Keratinocyte (primary cell): ENCODE data around the gene ARHGAP4. TPM values are rescaled to one million over a fixed set of nuclear protein-coding genes. Genes with fewer than 3 reads are reported as not detected.

Source experiments
- DNase-seq: peaks from one replicate; pipeline ENCODE4 v3.0.0-alpha.2; 2011; ENCODE audit warnings: low read depth, missing footprints, low spot score
- FAIRE-seq: peaks from 2 replicates; lab custom pipeline; 2011; peaks lifted over from hg19 to GRCh38; lab: Jason Lieb, UNC
- H2AFZ ChIP-seq: 2 replicates; pipeline ENCODE4 v1.6.0; 2012; ENCODE audit warnings: low read length, control low read depth, inconsistent platforms; ENCODE audit not compliant: control insufficient read depth
- H3K27ac ChIP-seq: 2 replicates; pipeline ENCODE4 v1.5.1; 2011; ENCODE audit warnings: low read length; ENCODE audit not compliant: control insufficient read depth, insufficient read depth
- H3K27me3 ChIP-seq: 3 replicates; pipeline ENCODE4 v1.6.0; 2011; ENCODE audit warnings: low read length; ENCODE audit not compliant: control insufficient read depth, insufficient read depth; ENCODE audit errors: extremely low read depth
- H3K36me3 ChIP-seq, 2 experiments: 2 replicates in 1 of 2; 3 replicates in 1 of 2; pipeline ENCODE4 v1.5.1; 2011; ENCODE audit warnings: low read length in 2 of 2, mild to moderate bottlenecking in 1 of 2; ENCODE audit not compliant: control insufficient read depth in 2 of 2, insufficient read depth in 2 of 2; ENCODE audit errors: extremely low read depth in 1 of 2
- H3K4me1 ChIP-seq: 3 replicates; pipeline ENCODE4 v1.5.1; 2011; ENCODE audit warnings: low read length; ENCODE audit not compliant: control insufficient read depth, insufficient read depth; ENCODE audit errors: extremely low read depth
- H3K4me2 ChIP-seq: 3 replicates; pipeline ENCODE4 v1.6.0; 2011; ENCODE audit warnings: low read depth, low read length; ENCODE audit not compliant: control insufficient read depth, insufficient read depth; ENCODE audit errors: extremely low read depth
- H3K4me3 ChIP-seq, 3 experiments: fragments of 200-600 bp in 1 of 3; sonication (generic) in 1 of 3; 2 replicates in 2 of 3; 3 replicates in 1 of 3; pipeline ENCODE4 v1.5.1; 2011 to 2016; ENCODE audit warnings: low read length in 3 of 3, mild to moderate bottlenecking in 3 of 3, control low read depth in 2 of 3, inconsistent platforms in 1 of 3, low read depth in 1 of 3, mixed read lengths in 1 of 3, mixed run types in 1 of 3, moderate library complexity in 1 of 3; ENCODE audit not compliant: control insufficient read depth in 2 of 3, insufficient read depth in 2 of 3; ENCODE audit errors: extremely low read depth in 1 of 3
- H3K79me2 ChIP-seq: 2 replicates; pipeline ENCODE4 v1.6.0; 2012; ENCODE audit warnings: low read length; ENCODE audit not compliant: control insufficient read depth, insufficient read depth
- H3K9ac ChIP-seq: 3 replicates; pipeline ENCODE4 v1.6.0; 2011; ENCODE audit warnings: low read length; ENCODE audit not compliant: control insufficient read depth, insufficient read depth; ENCODE audit errors: extremely low read depth
- H3K9me1 ChIP-seq: 3 replicates; pipeline ENCODE4 v1.6.0; 2011; ENCODE audit warnings: low read length; ENCODE audit not compliant: control insufficient read depth, insufficient read depth; ENCODE audit errors: extremely low read depth
- H3K9me3 ChIP-seq: 2 replicates; pipeline ENCODE4 v1.5.1; 2012; ENCODE audit warnings: low read depth, low read length; ENCODE audit not compliant: control insufficient read depth
- H4K20me1 ChIP-seq: 3 replicates; pipeline ENCODE4 v1.6.0; 2011; ENCODE audit warnings: low read length; ENCODE audit not compliant: control insufficient read depth, insufficient read depth; ENCODE audit errors: extremely low read depth
- EZH2 ChIP-seq: IDR thresholded peaks from one replicate; pipeline ENCODE4 v1.6.1; 2012; ENCODE audit warnings: inconsistent platforms, mild to moderate bottlenecking, low read length, moderate library complexity
- dilution Hi-C: fragments of 300-500 bp; cut with MboI; formaldehyde crosslinking; loops from one replicate; pipeline ENCODE4 v1.7.0; 2020; ENCODE audit warnings: low sequenced_read_pairs; ENCODE audit not compliant: extremely low pct_ligation_motif_present
- polyA plus RNA-seq, 5 experiments: library from polyadenylated mRNA; depleted of rRNA in 3 of 5; stranded (reverse) in 3 of 5; stranded (forward) in 1 of 5; unstranded in 1 of 5; fragments of >200 nt; gene quantifications; 1 replicate in 1 of 5; 2 replicates in 3 of 5; 3 replicates in 1 of 5; pipeline versions ENCODE4 v1.2.1 to v1.2.3, GENCODE V29; 2011 to 2012; ENCODE audit warnings: missing spikeins in 2 of 5, low read depth in 1 of 5, low replicate concordance in 1 of 5
- TF ChIP-seq, protein P1 (sequence below), 3 experiments: IDR thresholded peaks in 1 of 3; conservative IDR thresholded peaks in 1 of 3; optimal IDR thresholded peaks in 1 of 3; 2 replicates in 2 of 3; 3 replicates in 1 of 3; pipeline versions ENCODE3 to v1.5.1; 2011; ENCODE audit warnings: low read length in 3 of 3, mild to moderate bottlenecking in 3 of 3, moderate library complexity in 2 of 3, control low read depth in 1 of 3, inconsistent platforms in 1 of 3; ENCODE audit not compliant: insufficient read depth in 2 of 3; ENCODE audit errors: extremely low read depth in 1 of 3

The ARHGAP4 gene
- polyA plus RNA-seq, 1 donor (not counting 4 experiments of a cell fraction or from before 2014, with no cell fraction given): 0.35 TPM

- H3K4me3 ChIP-seq: no peak overlapping the region
- H3K27ac ChIP-seq: no peak overlapping the region
- no peak for DNase-seq
- H3K4me2 ChIP-seq: no peak overlapping the region
- TF ChIP-seq EZH2: no peak
- TF ChIP-seq, protein P1, sequence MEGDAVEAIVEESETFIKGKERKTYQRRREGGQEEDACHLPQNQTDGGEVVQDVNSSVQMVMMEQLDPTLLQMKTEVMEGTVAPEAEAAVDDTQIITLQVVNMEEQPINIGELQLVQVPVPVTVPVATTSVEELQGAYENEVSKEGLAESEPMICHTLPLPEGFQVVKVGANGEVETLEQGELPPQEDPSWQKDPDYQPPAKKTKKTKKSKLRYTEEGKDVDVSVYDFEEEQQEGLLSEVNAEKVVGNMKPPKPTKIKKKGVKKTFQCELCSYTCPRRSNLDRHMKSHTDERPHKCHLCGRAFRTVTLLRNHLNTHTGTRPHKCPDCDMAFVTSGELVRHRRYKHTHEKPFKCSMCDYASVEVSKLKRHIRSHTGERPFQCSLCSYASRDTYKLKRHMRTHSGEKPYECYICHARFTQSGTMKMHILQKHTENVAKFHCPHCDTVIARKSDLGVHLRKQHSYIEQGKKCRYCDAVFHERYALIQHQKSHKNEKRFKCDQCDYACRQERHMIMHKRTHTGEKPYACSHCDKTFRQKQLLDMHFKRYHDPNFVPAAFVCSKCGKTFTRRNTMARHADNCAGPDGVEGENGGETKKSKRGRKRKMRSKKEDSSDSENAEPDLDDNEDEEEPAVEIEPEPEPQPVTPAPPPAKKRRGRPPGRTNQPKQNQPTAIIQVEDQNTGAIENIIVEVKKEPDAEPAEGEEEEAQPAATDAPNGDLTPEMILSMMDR (optimal IDR thresholded peaks at IDR 0.05 in 1 of 3, IDR thresholded peaks at IDR 0.05 in 1 of 3, conservative IDR thresholded peaks at IDR 0.05 in 1 of 3; ENCODE audit: extremely low read depth in 1 of 3, insufficient read depth in 2 of 3, low read length in 3 of 3): no peak
- H3K27me3 ChIP-seq: no peaks in the 10 kb centered on the region
- H4K20me1 ChIP-seq: no peaks in the 10 kb centered on the region
- H3K36me3 ChIP-seq: peaks cover 0 to 7% of the 10 kb centered on the region in 2 experiments
- H2AFZ ChIP-seq: no peak overlapping the region
- dilution Hi-C loops: no loop called here
- no peak for FAIRE-seq
- no peaks in the 10 kb centered on the region for H3K9me3 ChIP-seq
- H3K9me1 ChIP-seq: no peaks in the 10 kb centered on the region
- no peaks in the 10 kb centered on the region for H3K4me1 ChIP-seq
- no peak overlapping the region for H3K9ac ChIP-seq
- no peaks in the 10 kb centered on the region for H3K79me2 ChIP-seq
Observed at GRCh38 chrX:153862369-153863250, 63.5 kb downstream of the ARHGAP4 start.

DNA sequence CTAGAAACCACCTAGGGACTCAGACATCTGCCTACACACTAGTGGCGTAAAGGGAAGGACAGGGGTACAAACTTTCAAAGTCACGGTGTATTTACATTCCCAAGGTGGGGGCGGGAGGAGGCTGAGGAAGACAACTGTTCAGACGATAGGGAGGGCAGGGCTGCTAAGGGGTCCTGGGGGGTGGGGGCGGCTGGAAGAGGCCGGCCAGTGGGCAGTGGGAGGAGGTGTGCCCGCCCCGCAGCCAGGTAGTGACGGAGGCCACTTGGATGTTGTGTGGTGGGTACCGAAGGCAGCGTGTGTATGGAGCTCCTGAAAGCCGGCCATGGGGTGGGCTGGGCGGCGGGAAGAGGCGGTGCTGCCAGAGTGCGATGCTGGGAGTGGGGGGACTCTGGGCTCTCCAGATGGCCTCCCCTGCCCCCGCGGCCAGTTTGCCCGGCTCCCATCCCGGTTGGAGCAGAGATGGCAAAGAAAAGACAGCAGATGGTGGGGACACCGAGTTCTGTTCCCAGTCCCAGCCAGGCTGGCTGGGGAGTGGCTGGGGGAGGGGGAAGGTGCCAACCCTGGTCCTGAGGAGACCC is 64.2 kb downstream of the ARHGAP4 start:
- DNase-seq: no peak
- H3K4me2 ChIP-seq: no peak overlapping the region
- no peaks in the 10 kb centered on the region for H3K27me3 ChIP-seq
- H3K4me3 ChIP-seq: no peak overlapping the region
- peaks cover 0 to 6% of the 10 kb centered on the region in 2 experiments for H3K36me3 ChIP-seq
- no peaks in the 10 kb centered on the region for H3K9me3 ChIP-seq
- no peaks in the 10 kb centered on the region for H4K20me1 ChIP-seq
- TF ChIP-seq, protein P1 (optimal IDR thresholded peaks at IDR 0.05 in 1 of 3, IDR thresholded peaks at IDR 0.05 in 1 of 3, conservative IDR thresholded peaks at IDR 0.05 in 1 of 3; ENCODE audit: extremely low read depth in 1 of 3, insufficient read depth in 2 of 3, low read length in 3 of 3): no peak
- no peak for TF ChIP-seq EZH2
- dilution Hi-C loops: no loop called here
- FAIRE-seq: no peak
- no peaks in the 10 kb centered on the region for H3K79me2 ChIP-seq
- H3K4me1 ChIP-seq: no peaks in the 10 kb centered on the region
- no peak overlapping the region for H3K9ac ChIP-seq
- no peak overlapping the region for H2AFZ ChIP-seq
- H3K9me1 ChIP-seq: no peaks in the 10 kb centered on the region
- no peak overlapping the region for H3K27ac ChIP-seq
